ENCODE data around the gene FOXO6.
"Not testable (repeated sequence)": the region's sequence is repeated elsewhere in the genome, so short reads cannot be mapped to it uniquely, and the experiment has no call there.

FOXO6 gene

GRCh38 chr1:41328780-41329640 lies 32.2 kb upstream of the FOXO6 start:
- no peak for DNase-seq (ENCODE audit: low read depth in 2 of 2)

- DNase-seq (ENCODE audit: low read depth in 2 of 2): no peak
Measured at GRCh38 chr1:41329662-41330587, 31.3 kb upstream of the FOXO6 start.

GRCh38 chr1:41330588-41331545 lies 30.4 kb upstream of the FOXO6 start:
- no peak for DNase-seq (ENCODE audit: low read depth in 2 of 2)

GRCh38 chr1:41331546-41331917 lies 29.7 kb upstream of the FOXO6 start:
- no peak for DNase-seq (ENCODE audit: low read depth in 2 of 2)

- DNase-seq (ENCODE audit: low read depth in 2 of 2): not testable (repeated sequence)
Measured at GRCh38 chr1:41332161-41332560, 29.1 kb upstream of the FOXO6 start.

- no peak for DNase-seq (ENCODE audit: low read depth in 2 of 2)
Measured at GRCh38 chr1:41333146-41333784, 28.0 kb upstream of the FOXO6 start.

GRCh38 chr1:41338820-41339219 lies 22.4 kb upstream of the FOXO6 start:
- no peak for DNase-seq (ENCODE audit: low read depth in 2 of 2)

GRCh38 chr1:41340655-41341364 lies 20.4 kb upstream of the FOXO6 start:
- DNase-seq (ENCODE audit: low read depth in 2 of 2): no peak

- no peak for DNase-seq (ENCODE audit: low read depth in 2 of 2)
Measured at GRCh38 chr1:41341365-41341683, 19.9 kb upstream of the FOXO6 start.

GRCh38 chr1:41341772-41342562 lies 19.3 kb upstream of the FOXO6 start:
- no peak for DNase-seq (ENCODE audit: low read depth in 2 of 2)

GRCh38 chr1:41342774-41343355 lies 18.4 kb upstream of the FOXO6 start:
- no peak for DNase-seq (ENCODE audit: low read depth in 2 of 2)

GRCh38 chr1:41343790-41344699 lies 17.2 kb upstream of the FOXO6 start:
- no peak for DNase-seq (ENCODE audit: low read depth in 2 of 2)

GRCh38 chr1:41344708-41345159 lies 16.5 kb upstream of the FOXO6 start:
- DNase-seq (ENCODE audit: low read depth in 2 of 2): no peak

- no peak for DNase-seq (ENCODE audit: low read depth in 2 of 2)
Measured at GRCh38 chr1:41345434-41346075, 15.7 kb upstream of the FOXO6 start.

- no peak for DNase-seq (ENCODE audit: low read depth in 2 of 2)
Measured at GRCh38 chr1:41347276-41347675, 14.0 kb upstream of the FOXO6 start.

GRCh38 chr1:41348394-41348793 lies 12.8 kb upstream of the FOXO6 start:
- no peak for DNase-seq (ENCODE audit: low read depth in 2 of 2)

- no peak for DNase-seq (ENCODE audit: low read depth in 2 of 2)
Measured at GRCh38 chr1:41349361-41350054, 11.7 kb upstream of the FOXO6 start.
